ENCODE data around the gene NKPD1.

GRCh38 chr19:45184115-45184514, 23.3 kb upstream of the NKPD1 start:
- TF ChIP-seq CTCF (IDR thresholded peaks at IDR 0.05; ENCODE audit: low read depth, low read length) (no peak), POLR2A (IDR thresholded peaks at IDR 0.05; ENCODE audit: extremely low read depth, insufficient read length) (no peak), MYC (IDR thresholded peaks at IDR 0.05; ENCODE audit: low read depth, low read length) (no peak)
- TF ChIP-seq, protein P1, sequence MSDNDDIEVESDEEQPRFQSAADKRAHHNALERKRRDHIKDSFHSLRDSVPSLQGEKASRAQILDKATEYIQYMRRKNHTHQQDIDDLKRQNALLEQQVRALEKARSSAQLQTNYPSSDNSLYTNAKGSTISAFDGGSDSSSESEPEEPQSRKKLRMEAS (IDR thresholded peaks at IDR 0.05; ENCODE audit: low read depth, low read length), result no peak

All from NB4 (cell line).